Transverse colon (tissue), 4 donors: Measurements from ENCODE around the gene CCL15.

Experiments
- CTCF ChIP-seq, 5 experiments: fragments of 200-600 bp in 3 of 5; fragments of 450-650 bp in 2 of 5; sonication (generic) in 3 of 5; IDR thresholded peaks; 1 replicate in 2 of 5; 2 replicates in 3 of 5; pipeline ENCODE4 v1.5.1; 2016 to 2017; ENCODE audit warnings: antibody characterized with exemption in 5 of 5, inconsistent platforms in 3 of 5, mild to moderate bottlenecking in 2 of 5, moderate library complexity in 1 of 5
- EP300 ChIP-seq: sonication (generic); formaldehyde crosslinking; IDR thresholded peaks from one replicate; pipeline ENCODE4 v1.6.1; 2017; ENCODE audit warnings: antibody characterized with exemption, low read depth
- POLR2AphosphoS5 ChIP-seq, 3 donors: sonication (generic); formaldehyde crosslinking; IDR thresholded peaks; one replicate each; pipeline ENCODE4 v1.6.1; 2016; ENCODE audit warnings: antibody characterized with exemption in 3 of 3

GRCh38 chr17:36036235-36036634 is 34.9 kb upstream of the CCL15 start:
- TF ChIP-seq CTCF (IDR thresholded peaks at IDR 0.05) (no peak), POLR2AphosphoS5 (IDR thresholded peaks at IDR 0.05) (no peak), EP300 (no peak)
